Epithelial cell of proximal tubule (primary cell): Measurements from ENCODE around the gene SORCS2. TPM values are rescaled to one million over a fixed set of nuclear protein-coding genes. Genes with fewer than 3 reads are reported as not detected.

Experiments
- DNase-seq: peaks from one replicate; pipeline ENCODE4 v3.0.0-alpha.2; 2011; ENCODE audit warnings: low read depth
- H3K4me3 ChIP-seq: 2 replicates; pipeline ENCODE4 v1.5.1; 2011; ENCODE audit warnings: low read depth, mild to moderate bottlenecking, low read length
- CTCF ChIP-seq: conservative IDR thresholded peaks from 2 replicates; pipeline ENCODE4 v1.5.1; 2012; ENCODE audit warnings: low read depth, mild to moderate bottlenecking, low read length
- total RNA-seq: library from RNA; depleted of rRNA; stranded (reverse); fragments of >200 nt; gene quantifications from 2 replicates; pipeline ENCODE4 v1.2.3, GENCODE V29; 2015

Gene SORCS2
- total RNA-seq, 1 donor from 2014 or later = 0.29 TPM

GRCh38 chr4:7183780-7184460, 8.4 kb upstream of the SORCS2 start:
- H3K4me3 ChIP-seq = no peak overlapping the region
- DNase-seq = no peak
- no peak for TF ChIP-seq CTCF

DNA sequence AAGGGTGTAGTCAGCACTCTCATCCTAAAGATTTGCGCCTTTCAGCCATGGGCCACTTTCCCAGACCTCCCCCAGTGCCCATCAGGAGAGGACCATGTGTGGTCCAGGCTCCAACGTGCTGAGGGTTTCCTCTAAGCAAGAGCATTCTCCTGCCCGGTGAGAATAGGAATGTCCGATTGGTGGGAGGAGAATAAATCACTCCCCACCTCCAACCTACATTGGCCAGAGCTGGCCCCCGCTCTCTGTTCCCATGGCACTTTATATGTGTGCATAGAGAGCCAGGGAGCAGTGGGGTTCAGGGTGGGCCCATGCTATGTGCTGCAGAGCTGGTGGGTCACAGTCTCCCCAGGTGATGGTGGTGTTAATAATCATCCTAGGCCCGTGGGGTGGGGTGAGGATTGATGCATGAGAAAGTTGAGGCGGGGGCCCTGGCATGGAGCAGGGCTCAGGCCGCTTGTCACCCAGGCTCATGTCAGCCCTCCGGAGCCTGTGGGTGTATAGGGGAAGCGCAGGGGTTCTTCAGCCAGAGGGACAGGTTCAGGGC, 6.8 kb upstream of the SORCS2 start:
- TF ChIP-seq CTCF = no peak
- DNase-seq = no peak
- no peak overlapping the region for H3K4me3 ChIP-seq

DNA sequence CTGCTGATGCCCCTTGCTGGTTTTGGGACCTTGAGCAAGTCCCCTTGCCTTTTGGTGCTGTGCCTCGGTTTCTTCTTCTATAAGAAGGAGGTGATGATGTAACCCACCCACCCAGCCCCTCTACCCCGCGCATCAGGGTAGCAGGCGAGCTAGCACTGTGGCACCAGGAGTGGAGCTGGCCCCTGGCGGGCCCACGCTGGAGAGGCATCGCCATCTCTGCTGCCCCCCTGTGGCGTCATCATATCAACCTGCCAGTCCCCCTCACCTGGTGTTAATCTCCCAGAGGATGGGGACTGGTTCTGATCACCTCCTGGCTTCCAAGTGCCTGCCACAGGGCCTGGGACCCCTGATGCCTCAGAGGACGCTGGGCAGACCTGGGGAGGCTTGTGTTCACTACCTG, 6.3 kb upstream of the SORCS2 start:
- peak; percentile 47 for TF ChIP-seq CTCF
- H3K4me3 ChIP-seq = no peak overlapping the region
- DNase-seq = no peak

DNA sequence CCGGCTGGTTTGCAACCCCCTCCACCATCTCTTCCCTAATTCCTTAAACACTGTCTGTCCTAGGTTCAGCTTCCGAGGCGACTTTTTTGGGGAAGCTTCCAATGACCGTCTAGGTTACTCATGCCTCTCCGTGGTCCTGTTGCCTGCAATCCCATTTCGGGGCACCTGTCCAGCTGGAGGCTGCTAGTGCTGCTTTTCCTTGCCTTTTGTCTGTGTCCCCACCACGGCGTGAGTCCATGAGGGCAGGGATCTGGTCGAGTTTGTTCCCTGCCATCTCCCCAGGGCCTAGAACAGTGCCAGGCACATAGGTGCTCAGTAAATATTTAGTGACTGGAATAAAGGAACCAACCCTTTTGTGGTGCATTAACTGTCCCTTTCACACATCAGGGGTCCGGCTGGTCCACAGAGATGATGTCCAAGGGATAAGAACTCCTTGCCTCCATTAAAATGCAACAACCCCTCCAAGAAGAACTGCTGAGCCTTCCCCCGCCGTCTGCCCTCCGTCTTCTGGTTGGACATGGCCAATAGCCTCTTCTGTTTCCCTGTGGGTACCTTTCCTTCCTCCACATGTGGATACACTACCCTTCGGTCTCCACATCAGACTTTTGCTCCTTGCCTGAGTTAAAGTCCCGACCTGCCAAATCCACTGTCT, 5.7 kb upstream of the SORCS2 start:
- TF ChIP-seq CTCF = no peak
- no peak for DNase-seq
- H3K4me3 ChIP-seq = no peak overlapping the region

GRCh38 chr4:7187168-7187535, 5.2 kb upstream of the SORCS2 start:
- H3K4me3 ChIP-seq = no peak overlapping the region
- DNase-seq = no peak
- no peak for TF ChIP-seq CTCF

DNA sequence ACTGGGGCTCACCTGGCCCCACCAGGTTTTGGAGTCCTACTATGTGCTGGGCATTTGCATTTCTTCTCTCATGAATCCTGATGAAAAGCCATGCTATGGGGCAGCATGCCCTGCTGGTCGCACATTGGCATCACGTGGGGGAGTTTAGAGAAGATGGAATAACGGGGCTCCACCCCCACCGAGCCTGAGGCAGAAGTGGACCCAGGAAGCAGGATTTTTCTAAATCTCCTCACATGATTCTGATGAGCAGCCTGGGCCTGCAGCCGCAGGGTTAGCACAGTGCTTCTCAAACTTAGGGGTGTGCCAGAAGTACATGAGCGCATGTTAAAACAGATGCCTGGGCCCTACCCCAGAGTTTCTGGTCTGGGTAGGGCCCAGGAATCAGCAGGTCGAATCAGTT, 4.6 kb upstream of the SORCS2 start:
- H3K4me3 ChIP-seq = no peak overlapping the region
- TF ChIP-seq CTCF = peak; percentile 1
- no peak for DNase-seq
